Naive B cell (primary cell): ENCODE measurements around the gene PLXNA3. TPM values are rescaled to one million over a fixed set of nuclear protein-coding genes. Genes with fewer than 3 reads are reported as not detected.

Source experiments
- ATAC-seq, 2 donors: fragments of 150-1000 bp; cut with Tn5 transposase; 2 replicates each; pipeline ENCODE4 v1.10.0; 2021; ENCODE audit warnings: low read depth in 2 of 2, mild to moderate bottlenecking in 2 of 2, moderate library complexity in 2 of 2
- DNase-seq: peaks from one replicate; pipeline ENCODE4 v3.0.0; 2022
- H3K27ac Mint-ChIP-seq, 6 donors: one replicate each; pipeline ENCODE4 v1.8.0; 2020 to 2022; ENCODE audit warnings: mild to moderate bottlenecking in 6 of 6, mixed read lengths in 6 of 6, moderate library complexity in 5 of 6, inconsistent platforms in 2 of 6
- H3K27me3 Mint-ChIP-seq, 3 donors: one replicate each; pipeline ENCODE4 v1.8.0; 2021 to 2022; ENCODE audit warnings: mixed read lengths in 3 of 3, mild to moderate bottlenecking in 1 of 3
- H3K36me3 Mint-ChIP-seq, 2 donors: one replicate each; pipeline ENCODE4 v1.8.0; 2020 to 2022; ENCODE audit warnings: mixed read lengths in 2 of 2, inconsistent platforms in 1 of 2, mild to moderate bottlenecking in 1 of 2
- H3K4me1 Mint-ChIP-seq, 3 donors: one replicate each; pipeline ENCODE4 v1.8.0; 2020 to 2022; ENCODE audit warnings: mixed read lengths in 3 of 3, inconsistent platforms in 1 of 3, mild to moderate bottlenecking in 1 of 3, moderate library complexity in 1 of 3
- H3K4me3 Mint-ChIP-seq, 8 donors: one replicate each; pipeline ENCODE4 v1.8.0; 2020 to 2022; ENCODE audit warnings: mild to moderate bottlenecking in 8 of 8, mixed read lengths in 8 of 8, moderate library complexity in 8 of 8, inconsistent platforms in 2 of 8
- H3K9me3 Mint-ChIP-seq, 7 donors: one replicate each; pipeline ENCODE4 v1.8.0; 2020 to 2022; ENCODE audit warnings: mixed read lengths in 7 of 7, mild to moderate bottlenecking in 5 of 7, inconsistent platforms in 2 of 7, moderate library complexity in 1 of 7
- polyA plus RNA-seq, 6 donors: library from polyadenylated mRNA; unstranded; fragments of 300-500 nt; fragmentation: Illumina TruSeq; gene quantifications; one replicate each; pipeline ENCODE4 v1.2.3, GENCODE V29; 2021; ENCODE audit warnings: low read depth in 6 of 6

PLXNA3 gene
- polyA plus RNA-seq, 6 donors from 2014 or later = 0.68 to 1.6 (median 0.99) TPM

DNA sequence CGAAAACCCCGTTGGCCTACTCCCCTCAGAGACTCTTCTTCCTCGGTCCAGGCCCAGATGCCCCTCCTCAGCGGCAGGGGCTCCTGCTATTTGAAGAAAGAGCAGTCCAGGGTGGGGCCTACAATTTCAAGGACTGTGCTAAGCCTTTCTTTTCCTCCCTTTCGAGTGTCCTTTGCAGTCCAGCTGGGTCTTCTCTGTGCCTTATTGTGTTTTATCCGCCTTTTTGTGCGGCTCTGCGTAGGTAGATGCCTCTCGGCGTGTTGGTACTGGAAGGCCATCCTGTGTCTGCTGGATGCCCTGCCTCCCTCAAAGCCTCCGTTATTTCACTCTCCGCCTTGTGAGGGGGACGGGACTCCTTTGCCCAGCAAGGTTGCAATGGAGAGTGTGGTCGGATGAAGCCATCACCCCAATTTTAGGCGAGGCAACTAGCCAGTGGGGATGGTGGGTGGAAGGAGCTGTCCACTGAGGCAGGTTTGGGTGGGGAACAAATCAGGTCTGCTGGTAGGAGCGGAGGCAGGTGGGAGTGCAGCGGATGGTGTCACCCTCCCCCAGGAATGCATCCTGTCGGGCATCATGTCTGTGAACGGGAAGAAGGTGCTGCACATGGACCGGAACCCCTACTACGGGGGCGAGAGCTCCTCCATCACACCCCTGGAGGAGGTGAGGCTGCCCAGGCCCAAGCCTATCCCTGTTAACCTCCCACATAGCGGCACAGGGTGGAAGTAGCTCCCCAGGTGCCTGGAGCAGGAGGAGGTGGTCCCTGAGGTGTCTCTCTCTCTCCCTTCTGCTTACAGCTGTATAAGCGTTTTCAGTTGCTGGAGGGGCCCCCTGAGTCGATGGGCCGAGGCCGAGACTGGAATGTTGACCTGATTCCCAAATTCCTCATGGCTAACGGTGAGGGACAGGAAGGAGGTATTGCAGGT lies 19.8 kb upstream of the PLXNA3 start:
- Mint-ChIP-seq H3K36me3 (no peaks in the 10 kb centered on the region), H3K27ac (peak overlapping the region in 5 of 6 donors; percentile 81 to 94 (median 88)), H3K4me1 (peaks cover 13 to 18% (median 15%) of the 10 kb centered on the region in 3 donors), H3K4me3 (peak overlapping the region; percentile 68 to 91 (median 82)), H3K9me3 (peaks cover 0 to 6% (median 0%) of the 10 kb centered on the region in 7 donors), H3K27me3 (no peaks in the 10 kb centered on the region)
- DNase-seq (no peak), ATAC-seq (no peak)

DNA sequence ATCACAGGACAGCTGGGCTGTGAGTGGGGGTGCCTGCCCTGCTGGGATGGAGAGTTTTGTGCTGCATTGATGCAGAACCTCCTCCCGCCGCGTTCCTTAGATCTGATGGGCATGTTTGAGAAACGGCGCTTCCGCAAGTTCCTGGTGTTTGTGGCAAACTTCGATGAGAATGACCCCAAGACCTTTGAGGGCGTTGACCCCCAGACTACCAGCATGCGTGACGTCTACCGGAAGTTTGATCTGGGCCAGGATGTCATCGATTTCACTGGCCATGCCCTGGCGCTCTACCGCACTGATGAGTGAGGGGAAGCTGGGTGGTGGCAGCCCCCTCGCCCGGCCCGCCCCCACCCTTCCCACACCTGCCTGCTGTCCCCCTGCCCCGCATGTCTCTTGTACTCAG lies 18.2 kb upstream of the PLXNA3 start:
- Mint-ChIP-seq H3K4me1 (peaks cover 13 to 23% (median 19%) of the 10 kb centered on the region in 3 donors), H3K4me3 (peak overlapping the region in 1 of 8 donors; percentile 51), H3K27me3 (no peaks in the 10 kb centered on the region), H3K9me3 (peaks cover 0 to 6% (median 0%) of the 10 kb centered on the region in 7 donors), H3K36me3 (no peaks in the 10 kb centered on the region), H3K27ac (no peak overlapping the region)
- ATAC-seq = no peak
- no peak for DNase-seq

DNA sequence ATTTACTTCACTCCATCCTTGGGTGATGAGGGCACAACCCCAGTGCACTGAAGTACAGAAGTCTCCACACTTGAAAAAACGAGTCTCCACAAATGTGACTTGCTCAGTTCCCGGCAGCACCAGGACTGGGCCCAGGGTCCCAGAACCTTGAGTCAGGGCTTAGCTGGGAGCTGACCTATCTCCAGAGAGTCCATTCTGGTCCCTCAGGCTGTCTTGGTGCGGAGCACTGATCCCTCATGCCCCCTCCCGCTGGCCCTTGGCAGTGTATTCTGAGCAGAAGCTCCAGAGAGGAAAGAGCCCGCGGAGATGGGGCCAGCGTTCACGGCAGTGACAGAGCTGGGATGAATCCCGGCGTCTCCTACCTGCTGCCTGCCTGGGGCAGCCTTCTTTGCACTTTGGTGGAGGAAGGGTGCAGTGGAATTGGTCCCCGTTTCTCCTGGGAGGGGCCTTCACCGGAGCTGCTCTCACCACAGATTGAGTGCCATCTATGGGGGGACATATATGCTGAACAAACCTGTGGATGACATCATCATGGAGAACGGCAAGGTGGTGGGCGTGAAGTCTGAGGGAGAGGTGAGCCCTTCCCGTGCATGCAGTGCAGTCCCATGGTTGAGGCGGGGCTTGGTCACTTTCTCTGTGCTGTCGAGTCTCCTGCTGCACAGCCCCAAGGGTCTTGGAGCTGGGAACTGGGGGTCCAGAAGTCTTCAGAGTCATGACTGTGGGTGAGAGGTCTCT lies 17.3 kb upstream of the PLXNA3 start:
- Mint-ChIP-seq H3K4me3 (peak overlapping the region in 1 of 8 donors; percentile 57), H3K27ac (peak overlapping the region in 1 of 6 donors; percentile 88), H3K4me1 (peaks cover 11 to 28% (median 18%) of the 10 kb centered on the region in 3 donors), H3K9me3 (peaks cover 0 to 6% (median 0%) of the 10 kb centered on the region in 7 donors), H3K36me3 (no peaks in the 10 kb centered on the region), H3K27me3 (no peaks in the 10 kb centered on the region)
- no peak for DNase-seq
- ATAC-seq = no peak

DNA sequence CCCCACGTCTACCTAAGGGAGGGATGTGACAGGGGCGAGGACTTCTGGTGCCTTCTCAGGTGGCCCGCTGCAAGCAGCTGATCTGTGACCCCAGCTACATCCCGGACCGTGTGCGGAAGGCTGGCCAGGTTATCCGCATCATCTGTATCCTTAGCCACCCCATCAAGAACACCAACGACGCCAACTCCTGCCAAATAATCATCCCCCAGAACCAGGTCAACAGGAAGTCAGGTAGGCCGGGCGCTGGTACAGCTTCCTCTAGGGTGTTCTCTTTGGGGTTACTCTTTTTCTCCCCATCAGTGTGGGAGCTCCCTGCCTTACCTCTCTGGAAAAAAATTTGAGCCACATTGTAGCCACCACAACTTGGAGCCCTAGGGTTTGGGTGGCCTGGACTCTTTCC lies 16.5 kb upstream of the PLXNA3 start:
- H3K36me3 Mint-ChIP-seq = no peaks in the 10 kb centered on the region
- no peaks in the 10 kb centered on the region for H3K27me3 Mint-ChIP-seq
- peaks cover 0 to 6% (median 0%) of the 10 kb centered on the region in 7 donors for H3K9me3 Mint-ChIP-seq
- no peak for DNase-seq
- no peak for ATAC-seq
- peaks cover 5 to 26% (median 18%) of the 10 kb centered on the region in 3 donors for H3K4me1 Mint-ChIP-seq
- H3K27ac Mint-ChIP-seq = peak overlapping the region in 1 of 6 donors; percentile 16
- H3K4me3 Mint-ChIP-seq = peak overlapping the region in 1 of 8 donors; percentile 57

DNA sequence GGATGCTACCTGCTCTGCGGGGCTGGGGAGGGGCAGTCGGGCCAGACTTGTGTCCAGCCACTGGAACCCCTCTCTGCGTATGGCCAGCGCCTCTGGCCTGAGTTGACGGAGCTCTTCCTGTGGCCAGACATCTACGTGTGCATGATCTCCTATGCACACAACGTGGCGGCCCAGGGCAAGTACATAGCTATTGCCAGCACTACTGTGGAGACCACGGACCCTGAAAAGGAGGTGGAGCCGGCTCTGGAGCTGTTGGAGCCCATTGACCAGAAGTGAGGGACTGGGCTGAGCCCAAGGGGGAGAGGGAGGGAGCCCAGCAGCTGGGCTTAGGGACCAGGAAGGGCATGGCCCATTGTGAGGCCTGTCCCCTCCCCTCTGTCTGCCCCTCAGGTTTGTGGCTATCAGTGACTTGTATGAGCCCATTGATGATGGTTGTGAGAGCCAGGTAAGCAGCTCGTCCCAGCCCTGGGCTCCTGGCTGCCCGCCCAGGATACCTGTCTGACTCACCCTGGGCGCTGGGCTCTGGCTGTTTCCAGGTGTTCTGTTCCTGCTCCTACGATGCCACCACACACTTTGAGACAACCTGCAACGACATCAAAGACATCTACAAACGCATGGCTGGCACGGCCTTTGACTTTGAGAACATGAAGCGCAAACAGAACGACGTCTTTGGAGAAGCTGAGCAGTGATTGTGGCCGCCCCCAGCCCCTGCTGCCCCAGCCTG lies 15.9 kb upstream of the PLXNA3 start:
- Mint-ChIP-seq H3K27me3 (no peaks in the 10 kb centered on the region), H3K4me3 (peak overlapping the region in 2 of 8 donors; percentile 56 to 57), H3K36me3 (no peaks in the 10 kb centered on the region), H3K27ac (peak overlapping the region in 3 of 6 donors; percentile 16 to 91 (median 49)), H3K4me1 (peaks cover 8 to 26% (median 18%) of the 10 kb centered on the region in 3 donors), H3K9me3 (peaks cover 0 to 6% (median 0%) of the 10 kb centered on the region in 7 donors)
- no peak for ATAC-seq
- no peak for DNase-seq

DNA sequence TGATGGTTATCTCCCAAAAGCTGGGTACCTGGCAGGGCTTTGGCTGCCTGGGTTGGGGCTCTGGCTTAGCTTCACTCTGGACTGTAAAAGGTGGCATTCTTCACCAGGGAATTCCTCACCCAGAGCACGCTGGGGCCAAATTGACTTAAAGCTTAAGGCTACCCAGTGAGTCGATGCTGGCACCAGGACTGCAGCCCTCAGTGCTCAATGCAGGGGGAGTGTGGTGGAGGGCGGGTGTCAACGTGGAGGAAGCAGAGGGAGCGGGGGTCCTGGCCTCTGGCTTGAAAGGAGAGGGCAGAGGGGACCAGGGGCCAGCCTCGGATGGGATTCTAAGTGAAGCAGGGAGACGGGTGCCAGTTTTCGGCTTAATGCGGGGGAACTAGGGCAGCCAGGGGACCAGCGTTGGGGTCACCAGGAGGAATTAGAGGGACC lies 14.6 kb upstream of the PLXNA3 start:
- no peaks in the 10 kb centered on the region for H3K36me3 Mint-ChIP-seq
- H3K4me3 Mint-ChIP-seq = peak overlapping the region; percentile 75 to 88 (median 82)
- H3K27me3 Mint-ChIP-seq = no peaks in the 10 kb centered on the region
- H3K27ac Mint-ChIP-seq = peak overlapping the region; percentile 69 to 96 (median 94)
- H3K4me1 Mint-ChIP-seq = peaks cover 5 to 18% (median 13%) of the 10 kb centered on the region in 3 donors
- ATAC-seq (peak; percentile 8 to 27), DNase-seq (no peak)
- no peaks in the 10 kb centered on the region for H3K9me3 Mint-ChIP-seq

DNA sequence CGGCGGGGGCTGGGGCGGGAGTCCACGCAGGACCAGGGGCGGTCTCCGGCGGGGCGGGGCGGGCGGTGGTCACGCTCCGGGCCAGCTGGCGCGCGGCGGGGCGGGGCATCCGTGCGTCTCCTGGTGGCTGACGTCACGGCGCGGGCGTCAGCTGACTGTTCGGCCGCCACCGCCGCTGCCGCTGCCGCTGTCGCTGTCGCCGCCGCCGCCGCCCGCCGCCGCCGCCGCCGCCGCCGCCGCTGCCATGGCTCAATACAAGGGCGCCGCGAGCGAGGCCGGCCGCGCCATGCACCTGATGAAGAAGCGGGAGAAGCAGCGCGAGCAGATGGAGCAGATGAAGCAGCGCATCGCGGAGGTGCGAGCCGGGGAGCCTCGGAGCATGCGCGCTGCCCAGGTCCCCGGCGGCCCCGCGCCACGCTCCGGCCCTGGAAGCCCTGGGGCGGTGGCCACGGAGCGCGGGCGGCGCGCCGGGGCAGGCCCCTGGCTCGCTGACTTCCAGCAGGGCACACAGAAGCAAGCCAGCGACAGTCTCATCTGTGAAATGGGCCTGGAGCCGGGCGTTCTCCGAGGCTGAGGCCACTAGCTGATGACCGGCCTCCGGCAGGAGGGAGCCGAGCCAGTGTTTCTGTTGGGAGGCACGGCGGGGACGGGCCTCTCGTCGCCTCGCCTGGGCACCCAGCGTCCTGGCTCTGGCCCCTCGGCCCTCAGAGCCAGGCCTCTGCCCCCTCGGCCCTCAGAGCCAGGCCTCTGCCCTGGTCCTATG lies 13.9 kb upstream of the PLXNA3 start, which contains the start of gene FAM50A:
Gene FAM50A, plus strand, starts transcription at position 150 of the 763 bp plus-strand sequence. Its CDS starts 95 bp downstream, at position 245.
- Mint-ChIP-seq H3K27me3 (no peaks in the 10 kb centered on the region), H3K9me3 (no peaks in the 10 kb centered on the region), H3K4me1 (peaks cover 5 to 15% (median 13%) of the 10 kb centered on the region in 3 donors), H3K36me3 (no peaks in the 10 kb centered on the region), H3K27ac (peak within 1 kb of the TSS; percentile 69 to 96 (median 94)), H3K4me3 (peak within 1 kb of the TSS; percentile 75 to 90 (median 84))
- peak; percentile 85 to 90 for ATAC-seq
- peak; percentile 79 for DNase-seq

DNA sequence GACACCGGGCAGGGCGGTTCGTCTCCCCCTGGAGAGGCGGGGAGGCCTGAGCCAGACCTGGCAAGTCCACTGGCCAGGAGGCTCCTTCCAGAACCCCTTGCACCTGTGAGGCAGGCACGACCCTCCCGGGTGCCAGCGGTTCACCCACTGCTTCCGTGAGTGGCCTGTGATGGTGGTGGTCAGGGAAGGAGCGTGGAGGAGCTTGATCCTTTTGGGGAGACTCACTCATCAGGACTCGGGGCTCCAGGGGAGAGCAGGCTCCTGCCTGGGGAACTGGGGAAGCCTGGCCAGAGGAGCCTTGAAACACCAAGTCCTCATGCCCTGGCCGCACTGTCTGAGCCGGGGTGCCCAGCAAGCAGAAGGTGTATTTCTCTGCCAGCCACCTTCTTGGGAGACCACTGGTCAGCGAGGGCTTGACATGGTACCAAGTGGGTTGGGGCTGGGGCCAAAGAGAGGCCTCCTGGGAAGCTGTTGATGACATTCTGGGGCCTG lies 13.3 kb upstream of the PLXNA3 start:
- peaks cover 5 to 13% (median 13%) of the 10 kb centered on the region in 3 donors for H3K4me1 Mint-ChIP-seq
- peak overlapping the region; percentile 26 to 80 (median 58) for H3K4me3 Mint-ChIP-seq
- DNase-seq = no peak
- H3K9me3 Mint-ChIP-seq = no peaks in the 10 kb centered on the region
- ATAC-seq = no peak
- H3K27me3 Mint-ChIP-seq = no peaks in the 10 kb centered on the region
- H3K27ac Mint-ChIP-seq = peak overlapping the region in 2 of 6 donors; percentile 7 to 38
- H3K36me3 Mint-ChIP-seq = no peaks in the 10 kb centered on the region

DNA sequence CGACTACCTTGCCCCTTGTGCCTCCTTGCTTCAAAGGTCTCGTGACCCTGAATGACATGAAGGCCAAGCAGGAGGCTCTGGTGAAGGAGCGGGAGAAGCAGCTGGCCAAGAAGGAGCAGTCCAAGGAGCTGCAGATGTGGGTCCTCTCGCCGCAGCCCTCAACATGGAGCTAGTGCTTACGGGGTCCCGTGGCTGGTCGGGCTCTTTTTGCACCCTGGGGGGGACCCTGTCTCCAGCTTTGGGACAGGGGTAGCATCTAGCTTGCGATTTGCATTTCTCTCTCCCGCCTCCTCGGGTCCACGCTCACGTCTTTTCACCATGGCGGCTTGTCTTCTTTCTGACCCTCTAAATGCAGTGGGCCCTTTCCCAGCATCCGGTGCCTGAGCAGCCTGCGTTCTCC lies 12.3 kb upstream of the PLXNA3 start:
- H3K4me1 Mint-ChIP-seq = peaks cover 5 to 13% (median 10%) of the 10 kb centered on the region in 3 donors
- no peak for ATAC-seq
- DNase-seq = no peak
- H3K9me3 Mint-ChIP-seq = no peaks in the 10 kb centered on the region
- H3K36me3 Mint-ChIP-seq = no peaks in the 10 kb centered on the region
- H3K27ac Mint-ChIP-seq = peak overlapping the region in 2 of 6 donors; percentile 31 to 80
- no peaks in the 10 kb centered on the region for H3K27me3 Mint-ChIP-seq
- H3K4me3 Mint-ChIP-seq = peak overlapping the region in 2 of 8 donors; percentile 26 to 34

DNA sequence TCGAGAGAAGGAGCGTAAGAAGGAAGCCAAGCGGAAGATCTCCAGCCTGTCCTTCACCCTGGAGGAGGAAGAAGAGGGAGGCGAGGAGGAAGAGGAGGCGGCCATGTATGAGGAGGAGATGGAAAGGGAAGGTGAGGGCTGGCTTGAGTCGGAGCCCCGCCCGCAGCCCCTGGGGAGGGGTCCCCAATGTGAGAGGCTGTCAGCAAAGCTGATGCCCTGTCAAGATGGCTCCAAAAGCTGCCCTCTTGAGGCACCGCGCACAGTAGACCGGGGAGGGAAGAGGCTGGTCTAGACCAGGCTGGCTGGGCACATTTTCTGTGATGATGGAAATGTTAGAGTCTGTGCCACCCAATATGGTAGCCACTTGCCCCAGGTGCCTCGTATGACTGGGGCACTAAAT lies 11.7 kb upstream of the PLXNA3 start:
- no peaks in the 10 kb centered on the region for H3K9me3 Mint-ChIP-seq
- no peaks in the 10 kb centered on the region for H3K36me3 Mint-ChIP-seq
- no peaks in the 10 kb centered on the region for H3K27me3 Mint-ChIP-seq
- DNase-seq = no peak
- H3K4me1 Mint-ChIP-seq = peaks cover 5 to 13% (median 10%) of the 10 kb centered on the region in 3 donors
- H3K4me3 Mint-ChIP-seq = peak overlapping the region in 1 of 8 donors; percentile 25
- H3K27ac Mint-ChIP-seq = peak overlapping the region in 3 of 6 donors; percentile 31 to 81 (median 69)
- ATAC-seq = no peak

DNA sequence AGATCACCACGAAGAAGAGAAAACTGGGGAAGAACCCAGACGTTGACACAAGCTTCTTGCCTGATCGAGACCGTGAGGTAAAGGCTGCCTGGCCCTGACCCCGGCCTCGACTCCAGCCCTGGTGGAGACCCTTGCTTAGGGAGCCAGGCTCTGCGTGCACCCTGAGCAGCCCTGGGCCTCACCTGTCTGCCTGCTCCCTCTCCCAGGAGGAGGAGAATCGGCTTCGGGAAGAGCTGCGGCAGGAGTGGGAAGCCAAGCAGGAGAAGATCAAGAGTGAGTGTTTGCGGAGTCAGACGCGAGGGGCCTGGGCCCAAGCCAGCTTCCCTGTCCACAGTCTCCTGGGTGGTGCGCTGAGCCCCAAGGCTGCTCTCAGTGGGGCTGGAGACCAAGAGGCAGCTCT lies 9.6 kb upstream of the PLXNA3 start:
- no peak for ATAC-seq
- no peaks in the 10 kb centered on the region for H3K9me3 Mint-ChIP-seq

DNA sequence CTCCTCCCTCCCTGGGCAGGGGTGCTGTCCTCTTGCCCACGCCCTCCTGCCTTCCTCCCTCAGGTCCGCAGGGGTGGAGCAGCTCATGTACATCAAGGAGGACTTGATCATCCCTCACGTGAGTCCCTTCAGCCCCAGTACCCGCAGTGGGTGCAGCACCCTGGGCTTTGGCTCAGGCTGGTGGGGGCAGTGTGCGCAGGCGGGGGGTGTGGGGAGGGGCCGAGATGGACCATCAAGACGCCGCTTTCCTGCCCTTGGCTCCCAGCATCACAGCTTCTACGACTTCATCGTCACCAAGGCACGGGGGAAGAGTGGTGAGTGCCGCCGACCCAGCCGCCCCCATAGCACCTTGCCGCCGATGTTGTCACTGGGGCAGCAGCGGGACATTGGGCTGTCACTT lies 8.5 kb upstream of the PLXNA3 start:
- ATAC-seq (no peak), DNase-seq (no peak)
- Mint-ChIP-seq H3K9me3 (peaks cover 0 to 2% (median 0%) of the 10 kb centered on the region in 7 donors), H3K27ac (no peak overlapping the region), H3K4me3 (peak overlapping the region in 1 of 8 donors; percentile 76), H3K36me3 (no peaks in the 10 kb centered on the region), H3K4me1 (peaks cover 5 to 11% (median 6%) of the 10 kb centered on the region in 3 donors), H3K27me3 (no peaks in the 10 kb centered on the region)

More for the DNA sequence above, 9.6 kb upstream of the PLXNA3 start:
- Mint-ChIP-seq H3K27me3 (no peaks in the 10 kb centered on the region), H3K4me3 (peak overlapping the region in 1 of 8 donors; percentile 57), H3K4me1 (peaks cover 5 to 10% (median 9%) of the 10 kb centered on the region in 3 donors), H3K27ac (no peak overlapping the region), H3K36me3 (no peaks in the 10 kb centered on the region)
- DNase-seq = no peak
